SK-N-SH treated with all-trans-retinoic acid at 6 μM for 48 hours (cell line): ENCODE results near the gene MORC3.
A peak's percentile ranks its signal among the peaks of the same experiment; 100 is the strongest.

ENCODE experiments used
- ATAC-seq: fragments of 200-7000 bp; cut with Tn5 transposase; 3 replicates; pipeline ENCODE4 v1.9.1; 2020; ENCODE audit warnings: mild to moderate bottlenecking, moderate library complexity
- ARNTL ChIP-seq: fragments of 450-650 bp; formaldehyde crosslinking; IDR thresholded peaks from 2 replicates; pipeline ENCODE4 v1.5.0; 2020; ENCODE audit warnings: low read depth, mild to moderate bottlenecking, moderate library complexity, borderline replicate concordance
- BACH2 ChIP-seq: fragments of 250-450 bp; sonication (Bioruptor Pico); IDR thresholded peaks from 2 replicates; pipeline ENCODE4 v1.9.0; 2021; ENCODE audit warnings: mild to moderate bottlenecking, borderline replicate concordance
- CREB5 ChIP-seq: fragments of 250-450 bp; sonication (Bioruptor Pico); IDR thresholded peaks from 2 replicates; pipeline ENCODE4 v1.5.1; 2020; ENCODE audit warnings: low read depth, mild to moderate bottlenecking, moderate library complexity
- CSDC2 ChIP-seq: fragments of 250-450 bp; sonication (Bioruptor Pico); IDR thresholded peaks from 2 replicates; pipeline ENCODE4 v1.5.0; 2020; ENCODE audit warnings: mild to moderate bottlenecking, moderate library complexity
- CSRNP3 ChIP-seq: fragments of 250-450 bp; sonication (Bioruptor Pico); IDR thresholded peaks from 2 replicates; pipeline ENCODE4 v1.5.1; 2021; ENCODE audit warnings: mild to moderate bottlenecking, moderate library complexity
- ESRRG ChIP-seq: fragments of 250-450 bp; sonication (Bioruptor Pico); IDR thresholded peaks from 2 replicates; pipeline ENCODE4 v1.6.1; 2021; ENCODE audit warnings: mild to moderate bottlenecking
- ISL1 ChIP-seq: fragments of 250-450 bp; sonication (Bioruptor Pico); IDR thresholded peaks from 2 replicates; pipeline ENCODE4 v2.1.2; 2022; ENCODE audit warnings: mild to moderate bottlenecking, moderate library complexity
- OSR1 ChIP-seq: fragments of 250-450 bp; sonication (Bioruptor Pico); IDR thresholded peaks from 2 replicates; pipeline ENCODE4 v1.8.0; 2022; ENCODE audit warnings: moderate library complexity, mild to moderate bottlenecking, inconsistent platforms
- PATZ1 ChIP-seq: fragments of 250-450 bp; sonication (Bioruptor Pico); IDR thresholded peaks from 2 replicates; pipeline ENCODE4 v1.8.0; 2020; ENCODE audit warnings: mild to moderate bottlenecking, moderate library complexity, borderline replicate concordance
- POU6F1 ChIP-seq: fragments of 250-450 bp; sonication (Bioruptor Pico); IDR thresholded peaks from 2 replicates; pipeline ENCODE4 v1.8.0; 2021; ENCODE audit warnings: low read depth, mild to moderate bottlenecking, moderate library complexity, borderline replicate concordance
- PPARA ChIP-seq: fragments of 250-450 bp; sonication (Bioruptor Pico); IDR thresholded peaks from 2 replicates; pipeline ENCODE4 v1.5.0; 2020; ENCODE audit warnings: mild to moderate bottlenecking, borderline replicate concordance
- RARB ChIP-seq: fragments of 250-450 bp; sonication (Bioruptor Pico); IDR thresholded peaks from 2 replicates; pipeline ENCODE4 v1.8.0; 2021; ENCODE audit warnings: mild to moderate bottlenecking, moderate library complexity
- SNAI2 ChIP-seq: fragments of 250-450 bp; sonication (Bioruptor Pico); IDR thresholded peaks from 2 replicates; pipeline ENCODE4 v1.5.0; 2020; ENCODE audit warnings: mild to moderate bottlenecking, moderate library complexity
- TOX ChIP-seq: fragments of 250-450 bp; sonication (Bioruptor Pico); IDR thresholded peaks from 2 replicates; pipeline ENCODE4 v1.8.0; 2021; ENCODE audit warnings: mild to moderate bottlenecking, moderate library complexity, borderline replicate concordance
- ZC3H10 ChIP-seq: fragments of 250-450 bp; sonication (Bioruptor Pico); IDR thresholded peaks from 2 replicates; pipeline ENCODE4 v1.5.1; 2021; ENCODE audit warnings: mild to moderate bottlenecking, moderate library complexity
- ZFP30 ChIP-seq: fragments of 450-650 bp; formaldehyde crosslinking; IDR thresholded peaks from 2 replicates; pipeline ENCODE4 v1.5.0; 2022; ENCODE audit warnings: mild to moderate bottlenecking, moderate library complexity
- ZNF565 ChIP-seq: fragments of 450-650 bp; formaldehyde crosslinking; conservative IDR thresholded peaks from 2 replicates; pipeline ENCODE4 v1.5.0; 2020; ENCODE audit warnings: low read depth, mild to moderate bottlenecking, moderate library complexity
- ZNF70 ChIP-seq: fragments of 450-650 bp; formaldehyde crosslinking; IDR thresholded peaks from 2 replicates; pipeline ENCODE4 v1.5.0; 2020; ENCODE audit warnings: mild to moderate bottlenecking, moderate library complexity
- ZNF8 ChIP-seq: fragments of 450-650 bp; formaldehyde crosslinking; IDR thresholded peaks from 2 replicates; pipeline ENCODE4 v1.5.0; 2020; ENCODE audit warnings: mild to moderate bottlenecking, moderate library complexity

Gene MORC3

GRCh38 chr21:36415375-36415774 lies 95.4 kb downstream of the MORC3 start (continued):
- TF ChIP-seq CREB5 (CRISPR knock-in tag) (no peak), POU6F1 (CRISPR knock-in tag) (no peak)

- no peak for ATAC-seq
- TF ChIP-seq PPARA (CRISPR knock-in tag) (no peak), ARNTL (no peak), RARB (no peak), ESRRG (CRISPR knock-in tag) (no peak), TOX (CRISPR knock-in tag) (no peak), ZNF565 (no peak), ZFP30 (CRISPR knock-in tag) (no peak), CREB5 (CRISPR knock-in tag) (no peak), CSRNP3 (CRISPR knock-in tag) (no peak), ZNF8 (CRISPR knock-in tag) (no peak), ISL1 (CRISPR knock-in tag) (no peak), ZC3H10 (CRISPR knock-in tag) (no peak), ZNF70 (CRISPR knock-in tag) (no peak), POU6F1 (CRISPR knock-in tag) (no peak), SNAI2 (no peak), CSDC2 (no peak)
Measured at GRCh38 chr21:36419241-36419640, 99.2 kb downstream of the MORC3 start.

- peak; percentile 95 for ATAC-seq
- TF ChIP-seq POU6F1 (CRISPR knock-in tag) (no peak), ZNF70 (CRISPR knock-in tag) (no peak), CSDC2 (no peak), OSR1 (CRISPR knock-in tag) (no peak), BACH2 (CRISPR knock-in tag) (no peak), ARNTL (no peak), ZC3H10 (CRISPR knock-in tag) (no peak), RARB (no peak), PATZ1 (no peak), ZNF8 (CRISPR knock-in tag) (no peak), CSRNP3 (CRISPR knock-in tag) (no peak)
- TF ChIP-seq, all 23 proteins: peak for 0
Measured at GRCh38 chr21:36419996-36420395, 100.0 kb downstream of the MORC3 start.
